Spleen (tissue), 11 donors: ENCODE results near the gene TTC7B. TPM values are rescaled to one million over a fixed set of nuclear protein-coding genes. Genes with fewer than 3 reads are reported as not detected.

ENCODE experiments used
- DNase-seq: peaks from one replicate; pipeline ENCODE4 v3.0.0-alpha.2; 2020
- H3K27ac ChIP-seq, 8 donors: fragments of 200-600 bp; sonication (generic) in 7 of 8; 1 replicate in 4 of 8; 2 replicates in 4 of 8; pipeline versions ENCODE4 v1.5.0 to v1.8.0; 2016 to 2021; ENCODE audit warnings: inconsistent platforms in 4 of 8, mild to moderate bottlenecking in 4 of 8, moderate library complexity in 1 of 8
- H3K27me3 ChIP-seq, 7 donors: fragments of 200-600 bp; sonication (generic) in 6 of 7; replicated peaks in 1 of 7; 1 replicate in 4 of 7; 2 replicates in 3 of 7; pipeline versions ENCODE4 v1.5.0 to v1.8.0; 2016 to 2021; ENCODE audit warnings: inconsistent platforms in 3 of 7, mild to moderate bottlenecking in 1 of 7
- H3K36me3 ChIP-seq, 6 donors: fragments of 200-600 bp; sonication (generic) in 5 of 6; 1 replicate in 4 of 6; 2 replicates in 2 of 6; pipeline versions ENCODE4 v1.5.0 to v1.8.0; 2016 to 2021; ENCODE audit warnings: inconsistent platforms in 2 of 6
- H3K4me1 ChIP-seq, 6 donors: fragments of 200-600 bp; sonication (generic) in 5 of 6; 1 replicate in 3 of 6; 2 replicates in 3 of 6; pipeline versions ENCODE4 v1.5.0 to v1.8.0; 2016 to 2021; ENCODE audit warnings: inconsistent platforms in 3 of 6
- H3K4me3 ChIP-seq, 8 donors: fragments of 200-600 bp; sonication (generic) in 7 of 8; 1 replicate in 4 of 8; 2 replicates in 4 of 8; pipeline versions ENCODE4 v1.5.0 to v1.8.0; 2016 to 2021; ENCODE audit warnings: inconsistent platforms in 4 of 8, mild to moderate bottlenecking in 4 of 8, moderate library complexity in 2 of 8
- H3K9me3 ChIP-seq, 8 donors: fragments of 200-600 bp; sonication (generic) in 7 of 8; 1 replicate in 4 of 8; 2 replicates in 4 of 8; pipeline versions ENCODE4 v1.5.0 to v1.8.0; 2016 to 2021; ENCODE audit warnings: inconsistent platforms in 4 of 8
- POLR2A ChIP-seq, 3 donors: fragments of 450-650 bp; IDR thresholded peaks; one replicate each; pipeline ENCODE4 v1.5.1; 2017; ENCODE audit warnings: antibody characterized with exemption in 3 of 3, mild to moderate bottlenecking in 1 of 3
- POLR2AphosphoS5 ChIP-seq, 3 donors: sonication (generic); formaldehyde crosslinking; IDR thresholded peaks; one replicate each; pipeline ENCODE4 v1.5.1; 2017; ENCODE audit warnings: antibody characterized with exemption in 3 of 3
- WGBS, 5 donors: extraction: QIAGEN DNeasy Blood & Tissue Kit in 3 of 5; methylation state at CpG; one replicate each; pipeline versions ENCODE4 v1.1.5 to v1.1.7; 2013 to 2018; 5-methylcytosine and 5-hydroxymethylcytosine counted together
- intact Hi-C: fragments of 100-400 bp; cut with DNase I; formaldehyde crosslinking; loops from one replicate; pipeline ENCODE4 v1.15.0; 2023; ENCODE audit warnings: low total_unique reads
- polyA plus RNA-seq, 3 donors: library from polyadenylated mRNA; stranded (reverse); fragments of 200-250 nt; gene quantifications; one replicate each; pipeline ENCODE4 v1.2.1, GENCODE V29; 2013
- total RNA-seq, 7 donors: library from RNA; depleted of rRNA in 3 of 7; stranded (reverse); fragments of >200 nt in 3 of 7; fragmentation: NEBNext Ultra II Directional in 4 of 7; extraction: Animal tissue kit (Norgen Biotek cat#: 25700) in 4 of 7; gene quantifications; one replicate each; pipeline versions ENCODE4 v1.1.0 to v1.2.1, GENCODE V29; 2016 to 2021
- TF ChIP-seq, protein P1 (sequence below), 11 experiments: fragments of 200-600 bp in 7 of 11; fragments of 450-650 bp in 4 of 11; sonication (generic) in 4 of 11; IDR thresholded peaks in 8 of 11; conservative IDR thresholded peaks in 3 of 11; 1 replicate in 7 of 11; 2 replicates in 4 of 11; pipeline versions ENCODE4 v1.4.0 to v1.8.0; 2016 to 2021; ENCODE audit warnings: antibody characterized with exemption in 11 of 11, inconsistent platforms in 4 of 11, mild to moderate bottlenecking in 1 of 11
- donor health status: healthy with polysubstance abuse.
- donor health status: DM: no; HTN: no; CAD: no; lungs with moderate emphysema.
- donor health status: DM: no; HTN: no; CAD: no.
- donor health status: Bipolar disorder and iron deficiency.
- donor health status: healthy.
- donor health status: DM: no; HTN: no; CAD: no.
- donor health status: DM: yes; HTN: yes; CAD: no.

TTC7B gene
- total and polyA plus RNA-seq, 10 donors: 6.6 to 98.4 (median 62.6) TPM

DNA sequence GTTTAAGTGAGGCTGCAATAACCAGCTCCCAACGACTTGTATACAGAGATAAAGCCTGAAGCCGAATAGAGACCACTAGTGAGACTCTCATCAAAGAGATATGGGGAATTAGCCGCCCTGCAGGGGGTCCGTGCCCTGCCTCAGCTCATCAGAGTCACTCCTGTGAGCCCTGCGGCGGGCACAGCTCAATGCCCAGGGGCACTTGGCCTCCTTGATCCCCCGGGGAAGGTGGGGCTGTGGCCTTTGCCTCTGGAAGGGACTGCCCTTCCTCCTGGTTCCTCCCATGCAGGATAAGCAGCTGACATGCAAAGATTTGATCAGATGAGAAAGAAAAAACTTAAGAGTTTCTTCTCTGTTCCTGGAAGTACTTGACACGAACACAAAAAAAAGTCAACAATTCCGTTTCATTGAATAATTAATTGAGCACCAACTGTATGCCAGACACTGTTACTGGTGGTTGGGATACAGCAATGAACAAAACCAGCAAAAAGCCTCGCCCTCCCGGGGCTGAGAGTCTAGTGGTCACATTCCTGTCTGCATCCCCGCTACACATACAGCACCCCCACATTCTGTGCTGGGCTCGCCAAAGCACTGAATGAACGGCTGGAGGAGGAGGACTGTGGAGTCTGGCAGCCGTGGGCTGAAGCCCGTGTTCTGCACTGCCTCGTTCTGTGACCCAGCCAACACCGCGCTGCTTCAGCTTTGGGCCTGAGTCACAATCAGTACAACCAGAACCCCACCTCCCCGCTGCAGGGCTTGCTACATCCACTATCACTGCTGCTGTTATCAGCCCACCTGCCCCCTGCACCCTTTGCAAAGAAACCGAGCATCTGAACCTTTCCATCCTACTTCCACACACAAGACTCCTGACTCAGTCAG is 10.3 kb downstream of the TTC7B start:
- Histone ChIP-seq H3K4me3 (no peak overlapping the region), H3K9me3 (no peaks in the 10 kb centered on the region), H3K27ac (peak overlapping the region in 5 of 8 donors; percentile 73 to 84 (median 79)), H3K27me3 (no peaks in the 10 kb centered on the region), H3K36me3 (no peaks in the 10 kb centered on the region), H3K4me1 (peaks cover 5 to 74% (median 59%) of the 10 kb centered on the region in 6 donors)
- DNase-seq: no peak
- 60 to 80% (median 74%) methylated on average over 21 of the region's 21 CpGs for WGBS, 5 donors
- intact Hi-C loops: no loop called here
- peak in 1 of 3 donors; percentile 48 for TF ChIP-seq POLR2AphosphoS5 (IDR thresholded peaks at IDR 0.05)
- no peak for TF ChIP-seq POLR2A (IDR thresholded peaks at IDR 0.05)

DNA sequence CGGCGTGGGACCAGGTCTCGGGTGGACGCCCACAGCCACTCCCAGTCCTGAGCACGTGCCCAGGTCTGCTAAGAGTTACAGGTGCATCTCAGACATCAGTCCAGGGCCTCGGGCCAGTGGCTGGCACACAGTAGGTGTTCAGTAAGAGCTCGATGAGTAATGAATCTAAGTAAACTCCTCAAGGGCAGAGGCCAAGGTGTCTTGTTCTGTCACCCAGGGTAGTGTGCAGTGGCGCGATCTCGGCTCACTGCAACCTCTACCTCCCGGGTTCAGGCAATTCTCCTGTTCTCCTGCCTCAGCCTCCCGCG is 11.2 kb downstream of the TTC7B start:
- peak overlapping the region in 6 of 8 donors; percentile 73 to 84 (median 76) for H3K27ac ChIP-seq

DNA sequence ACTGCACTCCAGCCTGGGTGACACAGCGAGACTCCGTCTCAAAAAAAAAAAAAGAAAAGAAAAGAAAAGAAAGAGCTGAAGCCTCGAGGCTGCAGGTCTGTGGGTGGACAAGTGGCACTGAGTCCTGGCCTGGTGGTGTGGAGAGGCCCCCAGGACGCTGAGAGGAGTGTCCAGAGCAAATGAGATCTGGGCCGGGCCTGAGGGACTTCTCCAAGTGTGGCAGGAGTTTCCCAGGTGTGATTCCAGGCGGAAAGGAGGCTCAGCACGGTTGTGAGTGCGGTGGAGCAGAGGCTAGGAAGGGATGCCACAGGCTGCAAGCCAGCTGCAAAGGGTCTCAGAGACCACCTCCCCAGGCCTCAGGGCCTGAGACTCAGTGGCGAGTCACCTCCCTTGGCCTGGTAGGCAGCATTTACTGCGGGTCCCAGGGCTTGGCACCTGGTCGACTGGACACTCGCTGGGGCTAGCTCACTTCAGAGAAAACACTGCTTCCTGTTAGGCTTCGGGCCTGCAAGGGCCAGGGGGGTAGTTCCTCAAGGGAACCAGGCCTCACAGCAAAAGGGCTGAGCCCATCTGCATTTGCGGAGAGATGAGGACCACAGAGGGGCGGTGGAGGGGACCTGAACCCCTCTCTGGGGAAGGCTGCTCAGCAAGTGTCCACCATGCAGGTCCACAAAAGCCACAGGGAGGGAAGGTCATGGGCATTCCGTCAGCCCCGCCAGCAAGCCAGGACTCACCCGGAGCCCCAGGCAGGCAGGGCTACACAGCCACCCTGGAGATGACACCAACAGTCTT is 11.7 kb downstream of the TTC7B start:
- H3K9me3 ChIP-seq: no peaks in the 10 kb centered on the region
- no peak for TF ChIP-seq POLR2A (IDR thresholded peaks at IDR 0.05)
- TF ChIP-seq, protein P1, sequence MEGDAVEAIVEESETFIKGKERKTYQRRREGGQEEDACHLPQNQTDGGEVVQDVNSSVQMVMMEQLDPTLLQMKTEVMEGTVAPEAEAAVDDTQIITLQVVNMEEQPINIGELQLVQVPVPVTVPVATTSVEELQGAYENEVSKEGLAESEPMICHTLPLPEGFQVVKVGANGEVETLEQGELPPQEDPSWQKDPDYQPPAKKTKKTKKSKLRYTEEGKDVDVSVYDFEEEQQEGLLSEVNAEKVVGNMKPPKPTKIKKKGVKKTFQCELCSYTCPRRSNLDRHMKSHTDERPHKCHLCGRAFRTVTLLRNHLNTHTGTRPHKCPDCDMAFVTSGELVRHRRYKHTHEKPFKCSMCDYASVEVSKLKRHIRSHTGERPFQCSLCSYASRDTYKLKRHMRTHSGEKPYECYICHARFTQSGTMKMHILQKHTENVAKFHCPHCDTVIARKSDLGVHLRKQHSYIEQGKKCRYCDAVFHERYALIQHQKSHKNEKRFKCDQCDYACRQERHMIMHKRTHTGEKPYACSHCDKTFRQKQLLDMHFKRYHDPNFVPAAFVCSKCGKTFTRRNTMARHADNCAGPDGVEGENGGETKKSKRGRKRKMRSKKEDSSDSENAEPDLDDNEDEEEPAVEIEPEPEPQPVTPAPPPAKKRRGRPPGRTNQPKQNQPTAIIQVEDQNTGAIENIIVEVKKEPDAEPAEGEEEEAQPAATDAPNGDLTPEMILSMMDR (IDR thresholded peaks at IDR 0.05 in 8 of 11, conservative IDR thresholded peaks at IDR 0.05 in 3 of 11): no peak
- TF ChIP-seq POLR2AphosphoS5 (IDR thresholded peaks at IDR 0.05): no peak
- peak overlapping the region; percentile 63 to 84 (median 74) for H3K27ac ChIP-seq
- WGBS, 5 donors: 71 to 87% (median 75%) methylated on average over 14 to 18 of the region's 18 CpGs
- no peak overlapping the region for H3K4me3 ChIP-seq
- no peak for DNase-seq
- H3K27me3 ChIP-seq: no peaks in the 10 kb centered on the region
- intact Hi-C loops: no loop called here
- H3K4me1 ChIP-seq: peaks cover 5 to 79% (median 59%) of the 10 kb centered on the region in 6 donors
- no peaks in the 10 kb centered on the region for H3K36me3 ChIP-seq

More for the DNA sequence above, 11.2 kb downstream of the TTC7B start:
- intact Hi-C loops: no loop called here
- Histone ChIP-seq H3K27me3 (no peaks in the 10 kb centered on the region), H3K4me1 (peaks cover 5 to 79% (median 59%) of the 10 kb centered on the region in 6 donors), H3K36me3 (no peaks in the 10 kb centered on the region), H3K4me3 (no peak overlapping the region), H3K9me3 (no peaks in the 10 kb centered on the region)
- DNase-seq: no peak
- TF ChIP-seq POLR2A (IDR thresholded peaks at IDR 0.05) (no peak), POLR2AphosphoS5 (IDR thresholded peaks at IDR 0.05) (no peak)
- TF ChIP-seq, protein P1 (IDR thresholded peaks at IDR 0.05 in 8 of 11, conservative IDR thresholded peaks at IDR 0.05 in 3 of 11): no peak
- WGBS, 5 donors: 91 to 98% (median 95%) methylated on average over 6 to 13 of the region's 13 CpGs

DNA sequence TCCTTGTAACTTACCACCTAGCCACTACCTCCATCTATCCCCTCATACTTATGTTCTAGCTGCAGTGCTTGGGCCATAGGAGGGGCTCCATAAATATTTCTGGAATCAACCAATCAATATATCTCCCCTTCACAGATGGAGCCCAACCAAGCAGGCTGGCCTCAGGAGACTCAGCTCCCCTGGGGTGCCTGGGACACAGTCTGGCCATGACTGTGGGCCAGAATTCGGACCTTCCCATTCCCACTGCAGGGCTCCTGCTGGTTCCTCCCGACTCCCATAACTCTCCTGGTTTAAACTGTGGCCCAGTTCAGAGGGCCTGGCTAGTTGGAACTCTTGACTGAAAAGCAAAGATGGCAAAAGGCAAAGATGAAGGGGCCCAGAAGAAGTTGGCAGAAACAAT is 13.0 kb downstream of the TTC7B start:
- Histone ChIP-seq H3K27me3 (no peaks in the 10 kb centered on the region), H3K4me3 (no peak overlapping the region), H3K4me1 (peaks cover 5 to 78% (median 55%) of the 10 kb centered on the region in 6 donors), H3K27ac (peak overlapping the region in 7 of 8 donors; percentile 73 to 84 (median 74)), H3K36me3 (no peaks in the 10 kb centered on the region), H3K9me3 (no peaks in the 10 kb centered on the region)
- 71 to 85% (median 72%) methylated on average over 2 of the region's 2 CpGs for WGBS, 5 donors
- DNase-seq: no peak
- intact Hi-C loops: no loop called here
- TF ChIP-seq, protein P1 (IDR thresholded peaks at IDR 0.05 in 8 of 11, conservative IDR thresholded peaks at IDR 0.05 in 3 of 11): no peak
- no peak for TF ChIP-seq POLR2AphosphoS5 (IDR thresholded peaks at IDR 0.05)
- no peak for TF ChIP-seq POLR2A (IDR thresholded peaks at IDR 0.05)
